NCI-H345 treated with DMSO at 0.1 percent for 48 hours (cell line): ENCODE results near the gene MTHFSD.

Source experiments
- DNase-seq: peaks from one replicate; lab custom pipeline; 2025; ENCODE audit not compliant: unreplicated experiment; lab: John Stamatoyannopoulos, UW

The MTHFSD gene

GRCh38 chr16:86570558-86571529 lies 15.8 kb upstream of the MTHFSD start:
- no peak for DNase-seq

GRCh38 chr16:86569701-86570447 lies 14.8 kb upstream of the MTHFSD start:
- no peak for DNase-seq

- no peak for DNase-seq
Observed at GRCh38 chr16:86568677-86569623, 13.9 kb upstream of the MTHFSD start.

- DNase-seq, result no peak
Observed at GRCh38 chr16:86567701-86568581, 12.9 kb upstream of the MTHFSD start.

- DNase-seq, result no peak
Observed at GRCh38 chr16:86566966-86567700, 12.1 kb upstream of the MTHFSD start.

GRCh38 chr16:86566601-86566965 lies 11.5 kb upstream of the MTHFSD start, which contains the start of gene FOXC2:
FOXC2 (plus strand) TSS chr16:86566829; CDS start chr16:86567336, 507 bp downstream.
- DNase-seq, result no peak

GRCh38 chr16:86565644-86566511 lies 10.8 kb upstream of the MTHFSD start:
- DNase-seq, result no peak

GRCh38 chr16:86565181-86565631 lies 10.2 kb upstream of the MTHFSD start:
- DNase-seq, result no peak

GRCh38 chr16:86563469-86564345 lies 8.7 kb upstream of the MTHFSD start:
- peak; percentile 55 for DNase-seq

- DNase-seq, result no peak
Observed at GRCh38 chr16:86562356-86562755, 7.3 kb upstream of the MTHFSD start.

GRCh38 chr16:86559802-86560305 lies 4.8 kb upstream of the MTHFSD start:
- no peak for DNase-seq

GRCh38 chr16:86558355-86559193 lies 3.5 kb upstream of the MTHFSD start:
- no peak for DNase-seq

- DNase-seq, result no peak
Observed at GRCh38 chr16:86557587-86557986, 2.6 kb upstream of the MTHFSD start.

- DNase-seq, result no peak
Observed at GRCh38 chr16:86556576-86556975, 1.5 kb upstream of the MTHFSD start.

GRCh38 chr16:86555704-86556075 lies 655 bp upstream of the MTHFSD start:
- DNase-seq, result no peak

GRCh38 chr16:86554599-86554916 lies 477 bp downstream of the MTHFSD start:
- DNase-seq, result no peak
